Measurements from ENCODE around the gene IGF2.
A peak's percentile ranks its signal among the peaks of the same experiment; 100 is the strongest.

Gene IGF2

DNA sequence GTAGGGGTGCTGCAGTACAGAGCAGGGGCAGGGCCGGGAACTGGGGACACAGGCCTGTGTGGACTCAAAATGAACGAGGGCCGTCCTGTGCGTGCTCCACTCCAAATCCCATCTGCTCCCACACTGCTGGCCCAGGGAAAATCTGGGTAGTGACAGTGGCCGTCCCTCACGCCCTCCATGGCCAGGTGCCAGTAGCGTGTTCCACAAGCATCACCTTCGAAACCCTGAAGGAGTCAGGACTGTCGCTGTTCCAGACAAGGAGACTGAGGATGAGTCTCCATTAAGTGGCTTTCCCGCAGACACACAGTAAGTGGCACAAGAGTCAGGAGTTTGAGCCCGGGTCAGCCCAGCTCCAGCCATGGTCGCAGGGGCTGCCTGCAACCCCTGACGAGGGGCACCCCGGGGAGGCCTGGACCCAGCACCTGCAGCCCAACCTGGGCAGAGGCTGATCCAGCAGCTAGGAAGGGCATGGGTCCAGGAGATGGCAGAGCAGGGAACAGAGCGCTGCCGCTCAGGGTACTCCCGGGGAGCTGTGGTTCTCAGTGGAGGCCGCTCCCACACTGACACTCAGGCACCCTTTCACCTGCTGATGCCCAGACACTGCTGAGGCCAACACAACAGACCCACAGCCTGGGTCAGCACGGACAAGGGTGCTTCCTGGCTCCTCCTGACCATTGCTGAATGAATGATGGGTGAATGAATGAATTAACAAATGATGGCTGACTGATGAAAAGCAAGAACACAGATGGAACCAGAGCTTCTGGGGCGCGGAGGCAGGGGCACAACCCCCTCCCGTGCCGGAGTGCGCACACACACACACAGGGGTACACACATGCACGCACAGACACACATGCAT, 35.3 kb downstream of the IGF2 start:
- no peak for DNase-seq (ENCODE audit: low read depth)

DNA sequence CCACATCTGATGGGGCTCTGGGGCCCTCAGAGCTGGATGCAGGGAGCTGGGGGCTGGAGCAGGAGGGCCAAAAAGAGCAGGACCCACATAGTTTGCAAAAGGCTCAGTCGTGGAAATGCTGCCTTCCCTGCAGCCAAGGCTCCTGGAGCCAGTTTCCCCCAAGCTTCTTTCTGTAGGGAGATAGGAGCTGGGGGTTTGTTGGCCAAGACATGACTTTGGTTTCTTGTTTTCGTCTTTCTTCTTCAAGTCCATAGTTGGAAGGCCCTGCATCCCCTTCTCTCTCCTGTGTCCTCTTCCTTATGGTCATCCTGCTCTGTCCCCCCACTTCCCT, 36.3 kb downstream of the IGF2 start:
- no peak for DNase-seq (ENCODE audit: low read depth)

DNA sequence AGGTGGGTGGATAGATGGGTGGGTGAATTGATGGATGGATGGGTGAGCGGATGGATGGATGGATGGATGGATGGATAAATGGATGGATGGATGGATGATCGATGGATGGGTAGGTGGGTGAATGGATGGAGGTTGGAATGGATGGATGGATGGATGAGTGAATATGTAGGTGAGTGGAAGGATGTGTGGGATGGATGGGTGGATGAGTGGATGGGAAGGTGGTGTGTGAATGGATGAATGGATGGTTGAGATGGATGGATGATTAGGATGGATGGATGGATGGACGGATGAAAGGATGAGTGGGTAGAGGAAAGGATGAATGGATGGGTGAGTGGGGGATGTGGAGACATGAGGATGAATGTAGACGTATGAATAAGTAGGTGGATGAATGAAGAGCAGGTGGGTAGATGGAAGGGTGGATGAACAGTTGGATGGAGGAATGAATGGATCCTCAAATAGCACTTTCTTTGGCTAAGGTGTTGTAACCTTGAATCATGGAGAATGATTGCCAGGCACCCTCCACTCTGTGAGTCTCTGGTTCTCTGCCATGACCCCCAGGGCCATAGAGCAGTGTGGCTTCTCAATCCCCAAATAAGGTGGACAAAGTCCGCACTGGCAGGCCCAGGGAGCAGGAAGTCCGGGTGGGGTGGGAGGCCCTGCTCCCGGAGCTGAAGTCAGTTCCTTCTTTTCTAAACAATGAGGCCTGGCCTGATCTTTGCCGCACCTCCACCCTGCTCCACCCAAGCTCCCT, 36.9 kb downstream of the IGF2 start:
- no peak for DNase-seq (ENCODE audit: low read depth)

DNA sequence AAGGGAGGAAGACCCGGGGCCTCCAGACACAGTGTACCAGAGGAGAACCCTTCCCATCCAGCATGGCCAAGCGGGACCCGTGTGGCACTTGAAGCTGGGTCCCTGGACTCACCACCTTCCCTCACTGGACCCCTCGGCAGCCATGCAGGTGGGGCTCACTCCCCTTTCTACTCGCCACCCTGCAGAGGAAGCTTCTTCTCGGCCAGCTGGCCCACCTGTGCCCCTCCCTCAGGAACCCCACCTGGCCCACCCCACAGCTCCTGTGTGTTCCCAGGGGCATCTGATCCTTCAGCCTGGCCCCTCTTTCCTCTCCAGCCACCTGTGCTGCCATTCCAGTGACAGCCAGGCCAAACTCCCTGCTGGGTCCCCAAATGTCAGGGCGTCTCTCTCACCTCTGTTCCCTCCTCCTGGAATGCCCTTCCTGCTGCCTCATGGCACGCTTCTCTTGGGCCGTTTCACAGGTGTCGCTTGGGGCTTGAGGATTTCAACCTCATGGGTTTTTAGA, 38.0 kb downstream of the IGF2 start:
- no peak for DNase-seq (ENCODE audit: low read depth)

DNA sequence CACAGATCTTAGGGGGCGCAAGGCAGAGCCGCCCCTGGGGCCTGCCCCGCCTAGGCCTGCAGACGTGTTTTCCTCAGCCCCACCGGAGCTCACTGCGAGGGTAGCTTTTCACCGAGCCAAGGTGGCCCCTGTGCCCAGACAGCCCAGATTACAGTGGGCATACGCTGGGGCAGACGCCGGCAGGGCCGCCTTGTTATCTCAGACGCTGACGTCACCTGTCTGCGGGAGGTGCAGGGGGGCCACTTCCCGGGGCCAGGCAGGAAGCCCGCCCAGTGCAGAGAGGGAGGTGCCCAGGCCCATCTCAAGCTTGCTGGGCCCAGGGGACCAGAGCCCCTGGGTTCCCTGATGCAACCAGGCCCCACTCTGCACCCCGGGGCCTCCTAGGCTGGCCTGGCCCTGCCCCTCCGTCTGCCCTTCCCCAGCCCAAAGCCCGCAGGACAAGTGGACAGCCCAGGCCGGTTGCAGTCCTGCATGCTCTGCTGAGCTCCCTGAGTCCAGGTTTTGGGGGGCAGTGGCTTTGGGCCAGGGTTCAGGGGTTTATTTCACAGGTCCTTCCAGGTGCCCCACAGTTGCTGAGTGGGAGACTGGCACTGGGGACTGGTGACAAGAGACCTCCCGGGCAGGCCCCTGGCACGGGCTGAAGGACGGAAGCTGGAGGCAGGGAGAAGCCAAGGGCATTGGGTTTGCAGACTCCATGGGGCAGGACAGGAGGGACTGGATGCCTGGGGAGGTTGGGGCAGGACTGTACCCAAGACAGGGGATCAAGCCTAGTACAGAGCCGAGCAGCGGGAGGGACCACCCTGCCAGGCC, 38.6 kb downstream of the IGF2 start:
- DNase-seq (ENCODE audit: low read depth), result no peak

DNA sequence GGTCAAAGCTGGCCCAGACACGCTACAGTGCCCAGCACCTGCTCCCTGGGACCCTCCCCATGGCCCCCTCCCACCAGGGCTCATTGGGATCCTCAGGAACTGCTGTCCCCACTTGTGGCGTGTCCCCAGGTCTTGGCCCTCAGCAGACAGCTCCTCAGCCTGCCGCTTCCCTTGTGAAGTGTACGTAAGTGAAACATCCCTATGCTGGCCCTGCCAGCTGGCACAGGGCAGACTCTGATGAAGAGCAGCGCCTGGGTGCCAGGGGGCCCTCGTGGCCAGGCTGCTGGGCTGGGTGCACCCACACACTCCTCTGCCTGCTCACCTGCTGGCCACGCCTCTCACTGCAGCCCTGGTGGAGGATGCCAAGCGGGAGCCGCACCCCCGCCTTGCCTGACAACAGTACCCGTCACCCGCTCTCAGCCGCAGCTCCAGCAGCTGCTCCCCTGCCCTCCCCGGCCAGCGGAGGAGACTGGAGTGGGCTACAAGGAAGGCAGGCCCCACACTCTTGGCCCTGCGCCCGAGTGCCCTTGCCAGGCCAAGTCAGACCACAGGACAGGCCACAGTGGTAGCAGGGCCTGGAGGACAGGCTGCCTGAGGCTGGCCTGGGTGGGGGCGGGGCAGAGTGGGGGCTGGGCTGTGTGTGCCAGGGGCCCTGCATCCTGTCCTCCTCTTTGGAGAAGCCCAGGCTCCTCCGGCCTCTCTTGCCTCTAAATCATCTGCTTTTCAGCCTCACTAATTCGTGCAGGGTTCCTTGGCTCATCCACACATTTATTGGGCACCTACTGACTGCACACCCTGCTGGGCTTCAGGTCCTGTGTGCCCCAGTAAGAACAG, 39.5 kb downstream of the IGF2 start:
- DNase-seq (ENCODE audit: low read depth), result no peak

DNA sequence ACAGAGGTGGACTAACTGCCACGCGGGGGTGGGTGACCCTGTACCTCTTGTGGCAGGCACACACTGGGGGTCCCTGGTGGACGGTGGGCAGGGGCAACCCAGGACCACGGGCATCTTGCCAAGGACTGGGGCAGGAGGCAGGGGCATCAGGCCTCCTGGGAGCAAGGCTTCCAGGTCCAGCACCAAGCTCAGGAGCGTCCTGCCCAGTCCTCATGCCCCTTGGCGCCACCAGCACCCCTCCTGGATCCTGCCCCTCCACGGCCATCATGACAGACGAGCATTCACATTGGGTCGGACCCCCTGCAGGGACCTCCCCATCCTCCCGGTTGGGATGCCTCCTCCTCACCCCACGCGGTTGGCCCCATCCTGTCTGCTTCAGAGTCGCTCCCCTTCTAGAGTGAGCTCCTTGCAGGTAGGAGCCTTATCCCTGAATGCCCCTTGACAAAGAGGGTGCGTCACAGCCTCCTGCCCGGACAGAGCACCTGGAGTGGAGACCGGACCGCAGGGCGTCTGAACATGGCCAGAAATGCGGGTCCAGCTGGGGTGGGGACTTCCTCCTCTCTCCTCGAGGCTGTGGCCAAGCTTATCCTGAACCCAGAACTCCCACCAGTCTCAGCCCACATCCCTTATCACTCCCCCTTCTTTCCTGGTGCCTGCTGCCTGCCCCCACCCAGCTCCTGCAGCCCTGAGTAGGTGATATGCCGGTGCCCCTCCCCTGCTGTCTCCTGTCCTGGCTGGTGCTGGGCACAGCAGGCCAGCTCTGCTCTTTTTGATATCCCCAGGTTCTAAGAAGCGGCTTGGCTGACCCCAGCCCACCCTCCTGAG, 40.3 kb downstream of the IGF2 start:
- no peak for DNase-seq (ENCODE audit: low read depth)

DNA sequence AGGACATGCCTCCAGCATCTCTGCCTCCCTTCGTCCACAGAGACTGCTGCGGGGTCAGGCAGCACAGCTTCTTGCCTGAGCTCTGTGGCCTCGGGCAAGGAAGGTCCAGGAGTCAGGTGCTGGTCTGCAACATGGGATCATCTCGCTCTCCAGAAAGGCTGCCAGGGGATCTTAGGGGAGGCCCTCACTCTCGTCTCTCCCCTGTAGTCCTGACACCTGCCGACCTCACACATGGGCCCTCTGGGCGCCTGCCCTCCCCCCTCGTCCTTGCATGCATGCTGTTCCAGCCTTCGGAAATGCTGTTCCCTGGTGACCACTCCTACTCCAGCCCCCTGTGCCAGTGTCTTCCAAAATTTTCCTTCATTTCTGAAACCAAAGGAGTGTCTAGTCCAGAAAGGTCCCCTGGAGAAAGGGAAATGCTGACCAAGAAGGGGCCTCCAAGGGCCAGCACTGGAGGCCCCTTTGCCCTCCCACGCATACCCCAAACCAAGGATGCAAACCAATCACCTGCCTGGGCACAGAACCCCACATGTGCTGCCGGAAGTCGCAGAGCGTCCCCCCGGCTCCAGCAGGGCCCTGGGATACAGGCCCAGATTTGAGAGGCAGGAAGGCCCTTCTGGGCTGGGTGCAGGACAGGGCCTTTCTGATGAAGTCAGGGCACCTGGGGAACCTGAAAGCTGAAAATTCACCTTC, 41.0 kb downstream of the IGF2 start:
- DNase-seq (ENCODE audit: low read depth), result no peak

DNA sequence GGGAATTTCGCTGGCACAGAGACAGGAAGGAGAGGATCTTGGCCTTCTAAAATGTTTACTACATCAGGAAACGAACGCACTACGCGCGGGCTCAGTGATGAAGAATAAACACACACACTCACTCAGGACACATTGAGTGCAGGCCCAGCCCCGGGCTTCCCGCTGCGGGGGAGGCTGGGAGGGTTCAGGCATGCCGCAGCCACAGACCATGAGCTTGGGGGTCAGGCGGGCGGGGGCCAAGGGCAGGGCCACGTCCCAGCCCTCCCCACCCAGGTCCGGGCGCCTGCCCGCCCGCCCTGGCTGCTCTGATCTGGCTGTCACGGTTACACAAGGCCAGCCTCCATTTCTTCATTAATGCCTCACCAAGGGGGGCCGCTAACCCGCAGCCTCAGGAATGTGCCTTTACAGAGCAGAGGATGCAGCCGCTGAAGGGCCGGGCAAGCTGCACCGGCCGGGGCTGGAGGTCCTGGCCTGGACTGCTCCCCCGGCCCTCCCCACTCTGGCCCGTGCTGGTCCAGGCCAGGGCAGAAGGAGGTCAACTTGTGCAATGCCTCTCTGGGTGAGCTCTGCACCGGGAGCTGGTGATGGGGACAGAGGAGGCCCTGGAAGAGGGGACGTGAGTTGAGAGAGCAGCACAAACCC, 41.7 kb downstream of the IGF2 start:
- DNase-seq (ENCODE audit: low read depth), result no peak

DNA sequence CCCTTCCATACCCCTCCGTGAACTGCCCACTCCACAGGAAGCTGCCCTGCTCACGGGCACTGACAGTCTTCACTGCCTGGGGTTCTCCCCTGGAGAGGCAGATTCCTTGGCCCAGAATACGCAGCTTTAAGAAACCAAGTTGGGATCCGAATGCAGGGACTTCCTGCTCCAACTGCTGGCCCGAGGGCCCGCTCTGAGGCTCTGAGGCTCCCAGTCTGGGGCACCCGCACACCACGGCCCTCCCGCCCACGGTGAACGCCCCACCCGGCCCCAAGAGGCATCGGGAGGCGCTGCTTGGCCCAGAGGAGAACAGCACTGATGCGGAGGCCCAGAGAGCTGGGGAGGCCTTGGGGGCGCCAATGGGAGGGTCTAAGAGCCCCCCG, 42.3 kb downstream of the IGF2 start:
- DNase-seq (ENCODE audit: low read depth), result no peak

DNA sequence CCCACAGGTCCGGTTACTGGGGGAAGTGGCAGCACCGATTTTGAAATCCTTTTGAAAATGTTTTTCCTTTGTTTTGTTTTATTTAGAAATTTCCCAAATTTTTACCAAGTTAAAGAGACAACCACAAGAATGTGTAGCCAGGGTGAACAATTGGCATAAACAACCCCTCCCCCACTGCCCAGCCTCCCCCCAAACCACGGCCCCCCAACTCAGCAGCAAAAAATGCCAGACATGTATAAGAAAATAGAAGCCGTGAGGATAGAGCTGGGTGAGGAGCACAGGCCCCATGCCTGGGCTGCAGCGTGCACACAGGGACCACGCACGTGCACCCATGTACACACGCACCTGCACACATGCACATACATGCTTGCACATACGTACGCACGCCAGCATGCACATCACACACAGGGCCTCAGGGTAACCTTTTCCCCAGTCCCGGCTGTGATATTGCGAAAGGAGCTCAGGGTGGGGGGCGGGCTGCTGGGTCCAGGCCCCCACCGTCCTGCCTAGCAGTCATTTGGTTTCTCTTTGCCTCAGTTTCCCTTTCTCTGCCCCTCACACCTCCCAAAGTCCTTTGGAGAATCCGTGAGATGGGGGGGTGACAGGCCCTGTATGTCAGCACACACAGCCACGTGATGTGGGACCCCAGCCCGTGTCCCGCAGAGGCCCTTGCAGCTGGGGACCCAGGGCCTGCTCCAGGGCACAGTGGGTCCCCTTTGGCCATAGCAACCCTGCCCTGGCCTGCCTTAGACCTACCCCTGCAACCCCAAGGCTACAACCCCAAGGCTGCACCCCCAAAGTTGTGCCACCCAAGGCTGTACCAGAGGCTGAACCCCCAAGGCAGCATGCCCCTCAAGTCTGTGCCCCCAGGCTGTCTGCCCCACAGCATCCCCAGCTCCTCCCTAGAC, 42.9 kb downstream of the IGF2 start:
- DNase-seq (ENCODE audit: low read depth), result no peak

DNA sequence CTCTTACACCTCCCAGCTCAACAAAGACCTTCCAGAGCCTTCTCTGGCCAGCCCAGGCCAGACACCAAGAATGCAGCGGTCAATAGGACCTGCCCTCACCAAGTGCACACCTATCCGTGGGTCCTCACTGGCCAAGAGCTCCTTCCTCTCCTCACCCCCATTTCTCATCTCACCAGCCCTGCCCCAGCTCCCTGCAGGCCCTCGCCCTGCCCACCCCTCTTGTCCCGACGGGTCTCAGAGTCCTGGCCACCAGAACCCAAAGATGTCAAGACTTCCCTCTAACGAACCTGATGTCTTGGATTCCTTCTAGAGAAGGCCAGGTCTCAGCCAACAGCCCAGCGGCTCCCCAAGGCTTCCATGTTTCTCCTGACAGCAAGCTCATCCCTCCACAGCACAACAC, 43.6 kb downstream of the IGF2 start:
- no peak for DNase-seq (ENCODE audit: low read depth)

DNA sequence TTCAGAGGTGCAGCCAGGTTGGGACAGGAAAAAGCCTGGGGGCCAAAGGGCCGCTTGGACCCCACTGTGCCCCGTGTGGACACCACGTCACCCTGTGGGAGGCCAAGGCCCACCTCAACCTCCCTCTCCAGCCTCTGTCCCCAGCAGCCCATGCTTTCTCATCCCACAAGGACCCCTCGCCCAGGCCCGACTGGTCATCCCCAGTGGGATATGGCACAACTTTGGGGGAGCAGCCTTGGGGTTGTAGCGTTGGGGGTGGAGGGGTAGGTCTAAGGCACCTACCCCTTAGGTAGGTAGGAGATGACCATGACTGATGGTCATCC, 44.0 kb downstream of the IGF2 start:
- no peak for DNase-seq (ENCODE audit: low read depth)

DNA sequence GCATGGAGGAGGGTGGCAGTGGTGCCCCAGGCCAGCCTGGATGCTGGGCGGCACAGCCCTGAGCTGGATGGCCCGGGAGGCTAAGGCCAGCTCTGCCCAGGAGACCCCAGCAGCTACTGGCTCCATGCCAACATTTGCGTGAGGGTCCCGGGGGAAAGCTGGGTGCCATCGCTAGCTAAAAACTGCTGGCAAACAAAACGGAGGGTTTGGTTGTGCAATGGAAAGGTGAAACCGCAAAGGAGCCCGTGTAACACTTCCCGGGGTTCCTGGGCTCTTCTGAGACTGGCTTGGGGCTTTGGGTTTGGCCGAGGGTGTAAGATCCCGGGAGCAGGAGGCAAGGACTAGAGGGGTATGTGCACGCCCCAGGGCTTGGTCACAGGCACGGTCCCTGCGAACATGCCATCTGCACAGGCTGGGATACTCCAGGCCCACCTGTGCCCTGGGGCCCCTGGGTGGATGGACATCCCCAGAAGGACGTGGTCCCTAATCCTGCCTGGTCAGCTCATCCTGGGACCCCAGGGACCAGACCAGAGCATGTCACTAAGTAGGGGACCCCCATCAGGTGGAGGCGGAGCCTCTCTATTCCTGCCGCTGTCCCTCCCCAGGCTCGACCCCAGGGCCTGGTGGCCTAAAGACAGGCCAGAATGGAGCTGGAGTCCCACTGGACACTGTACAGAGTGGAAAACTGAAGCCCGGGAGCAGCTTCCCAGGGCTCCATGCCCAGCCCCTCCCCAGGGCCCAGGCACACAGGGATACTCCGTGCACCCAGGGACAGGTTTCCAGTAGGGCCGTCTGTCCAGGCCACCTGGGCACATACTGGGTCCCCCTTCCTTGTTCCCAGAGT, 44.6 kb downstream of the IGF2 start:
- no peak for DNase-seq (ENCODE audit: low read depth)

DNA sequence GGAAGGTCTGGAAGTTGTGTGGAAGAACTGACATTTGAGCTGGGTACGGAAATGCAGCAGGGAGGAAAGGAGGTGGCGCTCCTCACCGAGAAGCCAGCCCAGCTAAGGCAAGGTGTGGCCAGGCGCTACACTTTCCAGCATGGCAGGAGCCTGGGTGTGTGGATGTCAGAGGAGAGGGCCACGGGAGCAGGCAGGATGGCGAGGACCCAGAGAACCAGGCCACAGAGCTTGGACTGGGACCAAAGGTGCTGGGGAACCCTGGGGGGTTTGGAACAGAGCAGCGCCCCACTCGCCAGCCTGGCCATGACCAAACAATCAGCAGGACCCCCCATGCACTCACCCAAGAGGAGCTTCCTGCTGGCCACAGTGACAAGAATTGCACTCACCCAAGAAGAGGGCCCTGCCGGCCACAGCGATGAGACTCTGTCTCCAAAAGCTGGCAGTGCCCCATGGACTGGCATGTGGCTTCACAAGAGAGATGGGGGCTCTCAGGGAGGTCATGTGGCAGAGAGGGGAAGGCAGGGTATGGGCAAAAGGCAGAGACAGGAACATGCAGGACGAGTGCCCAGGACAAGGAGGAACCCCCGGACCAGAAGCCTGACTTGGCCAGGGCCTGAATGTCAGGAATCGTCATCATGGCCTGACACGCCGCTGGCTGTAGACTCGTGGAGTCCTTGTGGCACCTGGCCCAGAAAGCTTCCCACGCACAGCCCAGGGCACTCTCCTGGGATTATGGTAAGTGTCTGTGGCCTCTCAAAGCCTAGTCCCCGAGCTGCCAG, 45.4 kb downstream of the IGF2 start:
- DNase-seq (ENCODE audit: low read depth), result no peak

DNA sequence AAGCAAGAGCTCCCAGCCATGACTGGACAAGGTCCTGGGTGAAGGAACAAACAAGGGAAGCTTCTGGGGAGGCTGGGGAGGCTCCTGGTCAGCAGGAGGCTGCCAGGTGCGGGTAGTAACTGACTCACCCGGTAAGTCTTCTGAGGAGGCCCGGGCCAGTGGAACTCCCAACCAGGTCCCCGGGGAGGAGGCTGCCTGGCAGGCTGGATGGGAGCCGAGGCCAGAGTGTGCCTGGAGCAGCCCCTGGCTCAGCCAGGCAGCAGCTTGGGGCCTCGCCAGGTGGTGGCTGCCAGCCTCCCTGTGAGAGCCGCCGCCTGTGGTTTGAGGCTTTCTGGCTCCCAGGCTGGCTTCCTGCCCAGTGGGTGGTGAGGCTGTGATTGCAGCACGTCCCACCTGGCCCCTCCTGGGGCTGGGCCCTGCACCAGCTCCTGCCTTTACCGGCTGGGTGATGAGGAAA, 46.2 kb downstream of the IGF2 start:
- DNase-seq (ENCODE audit: low read depth), result peak; percentile 46

DNA sequence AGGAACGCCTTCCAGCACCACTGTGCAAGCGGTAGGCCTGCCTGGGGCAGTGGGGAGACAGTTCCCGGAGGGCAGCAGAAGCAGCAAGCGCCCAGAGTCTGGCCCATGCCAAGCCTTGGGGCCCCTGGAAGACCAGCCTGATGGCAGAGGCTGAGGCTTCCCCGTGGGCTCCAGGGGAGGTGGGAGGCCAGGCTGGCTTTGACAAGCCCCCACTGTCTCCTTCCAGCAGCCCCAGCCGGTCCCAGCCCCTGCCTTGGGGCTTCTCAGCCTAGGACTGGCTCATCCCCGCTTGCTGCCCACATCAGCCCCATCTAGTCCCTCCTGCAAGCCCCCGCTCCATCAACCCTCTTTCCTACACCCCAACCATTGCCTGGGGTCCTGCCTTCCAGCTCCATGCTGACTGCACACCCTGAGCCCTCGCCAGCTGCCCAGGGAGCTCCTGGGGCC, 46.7 kb downstream of the IGF2 start:
- no peak for DNase-seq (ENCODE audit: low read depth)
